HepG2 (cell line): Measurements from ENCODE around the gene TPI1. TPM values are rescaled to one million over a fixed set of nuclear protein-coding genes. Genes with fewer than 3 reads are reported as not detected.
A peak's percentile ranks its signal among the peaks of the same experiment; 100 is the strongest.

ENCODE experiments used
- AKAP8 ChIP-seq: sonication (generic); formaldehyde crosslinking; IDR thresholded peaks from 2 replicates; pipeline ENCODE4 v1.5.1; 2020; ENCODE audit warnings: mild to moderate bottlenecking, missing genetic modification reagents
- ASH2L ChIP-seq: fragments of 300-600, 200-600 bp; sonication (generic); IDR thresholded peaks from 2 replicates; pipeline ENCODE4 v1.7.0; 2017; ENCODE audit warnings: low read depth, mild to moderate bottlenecking, moderate library complexity, mixed read lengths, low read length; ENCODE audit not compliant: insufficient read length
- CREB3 ChIP-seq: sonication (generic); formaldehyde crosslinking; IDR thresholded peaks from 2 replicates; pipeline ENCODE4 v1.5.0; 2020; ENCODE audit warnings: missing genetic modification reagents
- EEA1 ChIP-seq: sonication (generic); formaldehyde crosslinking; IDR thresholded peaks from 2 replicates; pipeline ENCODE4 v1.5.1; 2020; ENCODE audit warnings: mild to moderate bottlenecking, missing genetic modification reagents, borderline replicate concordance
- HMGXB3 ChIP-seq: sonication (generic); formaldehyde crosslinking; IDR thresholded peaks from 2 replicates; pipeline ENCODE4 v1.4.0; 2020; ENCODE audit warnings: missing genetic modification reagents, borderline replicate concordance
- JDP2 ChIP-seq: sonication (generic); formaldehyde crosslinking; IDR thresholded peaks from 2 replicates; pipeline ENCODE4 v1.8.1; 2022; ENCODE audit warnings: missing genetic modification reagents, borderline replicate concordance
- MEF2D ChIP-seq: sonication (generic); formaldehyde crosslinking; IDR thresholded peaks from 2 replicates; pipeline ENCODE4 v1.5.1; 2020; ENCODE audit warnings: mild to moderate bottlenecking, missing genetic modification reagents
- PLRG1 ChIP-seq: fragments of 450-650 bp; conservative IDR thresholded peaks from 2 replicates; pipeline ENCODE4 v1.6.1; 2016
- SIX4 ChIP-seq: sonication (generic); formaldehyde crosslinking; IDR thresholded peaks from 2 replicates; pipeline ENCODE4 v1.4.0; 2020; ENCODE audit warnings: missing genetic modification reagents
- SP4 ChIP-seq: sonication (generic); formaldehyde crosslinking; IDR thresholded peaks from 2 replicates; pipeline ENCODE4 v1.8.1; 2023; ENCODE audit warnings: mild to moderate bottlenecking, missing genetic modification reagents
- SRSF4 ChIP-seq: fragments of 200-400 bp; formaldehyde crosslinking; IDR thresholded peaks from one replicate; pipeline ENCODE4 v1.6.1; 2018; ENCODE audit warnings: mild to moderate bottlenecking, low read depth, low read length, moderate library complexity; ENCODE audit not compliant: poor library complexity, severe bottlenecking
- SRY ChIP-seq: sonication (generic); formaldehyde crosslinking; IDR thresholded peaks from 2 replicates; pipeline ENCODE4 v1.8.0; 2022; ENCODE audit warnings: mild to moderate bottlenecking, missing genetic modification reagents
- TARDBP ChIP-seq: sonication (generic); formaldehyde crosslinking; IDR thresholded peaks from 2 replicates; pipeline ENCODE4 v1.8.0; 2022; ENCODE audit warnings: mild to moderate bottlenecking, missing genetic modification reagents
- TFAP4 ChIP-seq: sonication (generic); IDR thresholded peaks from 2 replicates; pipeline ENCODE4 v1.6.1; 2016; ENCODE audit warnings: low read depth, borderline replicate concordance
- TOPORS ChIP-seq: sonication (generic); formaldehyde crosslinking; IDR thresholded peaks from 2 replicates; pipeline ENCODE4 v1.8.0; 2023; ENCODE audit warnings: mild to moderate bottlenecking, missing genetic modification reagents
- U2AF2 ChIP-seq: fragments of 200-400 bp; formaldehyde crosslinking; IDR thresholded peaks from 2 replicates; pipeline ENCODE4 v1.6.1; 2017; ENCODE audit warnings: low read depth, mild to moderate bottlenecking, low read length
- ZBTB1 ChIP-seq: sonication (generic); formaldehyde crosslinking; IDR thresholded peaks from 2 replicates; pipeline ENCODE4 v1.4.0; 2020; ENCODE audit warnings: missing genetic modification reagents, borderline replicate concordance
- ZFP36L1 ChIP-seq: sonication (generic); formaldehyde crosslinking; IDR thresholded peaks from 2 replicates; pipeline ENCODE4 v1.8.0; 2022; ENCODE audit warnings: mild to moderate bottlenecking, missing genetic modification reagents, moderate library complexity
- ZMYM3 ChIP-seq: sonication (generic); formaldehyde crosslinking; IDR thresholded peaks from 2 replicates; pipeline ENCODE4 v1.5.1; 2020; ENCODE audit warnings: mild to moderate bottlenecking, missing genetic modification reagents
- ZNF264 ChIP-seq: sonication (generic); formaldehyde crosslinking; IDR thresholded peaks from 2 replicates; pipeline ENCODE4 v1.4.0; 2020; ENCODE audit warnings: missing genetic modification reagents
- ZNF558 ChIP-seq: sonication (generic); formaldehyde crosslinking; IDR thresholded peaks from 2 replicates; pipeline ENCODE4 v1.9.0; 2022; ENCODE audit warnings: mild to moderate bottlenecking, missing genetic modification reagents, borderline replicate concordance
- ZNF788 ChIP-seq: sonication (generic); formaldehyde crosslinking; IDR thresholded peaks from 2 replicates; pipeline ENCODE4 v1.5.0; 2020; ENCODE audit warnings: mild to moderate bottlenecking, missing genetic modification reagents, borderline replicate concordance
- ZSCAN9 ChIP-seq: IDR thresholded peaks from 2 replicates; pipeline ENCODE4 v1.6.1; 2016; ENCODE audit warnings: borderline replicate concordance
- polyA plus RNA-seq, 8 experiments: library from polyadenylated mRNA; depleted of rRNA in 3 of 8; stranded (reverse) in 7 of 8; unstranded in 1 of 8; fragments of >200 nt; fragmentation: Illumina TruSeq in 4 of 8; extraction: Trizol in 4 of 8; gene quantifications; 2 replicates each; pipeline versions ENCODE4 v1.2.1 to v1.2.3, GENCODE V29; 2011 to 2016; ENCODE audit warnings: low read depth in 4 of 8, missing spikeins in 1 of 8, mixed read lengths in 1 of 8; ENCODE audit not compliant: insufficient read depth in 1 of 8
- total RNA-seq, 5 experiments: library from RNA; depleted of rRNA; stranded (reverse); fragments of >200 nt; fragmentation: Illumina TruSeq; extraction: Trizol; gene quantifications; 2 replicates each; pipeline ENCODE4 v1.2.3, GENCODE V29; 2016; ENCODE audit warnings: low read depth in 1 of 5

Gene TPI1
- total and polyA plus RNA-seq, 2 of the 13 experiments (the other 11 are each of a cell fraction or from before 2014, with no cell fraction given): 945 to 2,535 TPM

- peak; percentile 82; the same call in 1 of the 2 replicates for TF ChIP-seq ZFP36L1 (CRISPR knock-in tag)
- TF ChIP-seq EEA1: no peak
- 0 out of 2 replicates have a peak, but pooled peaks have one; percentile 20 for TF ChIP-seq TARDBP (CRISPR knock-in tag)
- TF ChIP-seq ZBTB1: no peak
- TF ChIP-seq TOPORS (CRISPR knock-in tag): peak; percentile 72; the same call in 1 of the 2 replicates
- TF ChIP-seq SP4: peak; percentile 69
- TF ChIP-seq ZMYM3 (CRISPR knock-in tag): no peak
- no peak for TF ChIP-seq HMGXB3
- no peak for TF ChIP-seq SRY (CRISPR knock-in tag)
- no peak for TF ChIP-seq PLRG1
- peak; percentile 42; the same call in 1 of the 2 replicates for TF ChIP-seq TFAP4
- TF ChIP-seq AKAP8: no peak
- 0 out of 2 replicates have a peak, but pooled peaks have one; percentile 35 for TF ChIP-seq ZNF264 (CRISPR knock-in tag)
- TF ChIP-seq ZSCAN9 (CRISPR knock-in tag): no peak; the same call in 1 of the 2 replicates
- no peak for TF ChIP-seq JDP2 (CRISPR knock-in tag)
- no peak for TF ChIP-seq SRSF4
- TF ChIP-seq ZNF558: no peak
- TF ChIP-seq U2AF2: no peak
- TF ChIP-seq ASH2L: no peak
- no peak for TF ChIP-seq CREB3 (CRISPR knock-in tag)
- no peak for TF ChIP-seq ZNF788 (CRISPR knock-in tag)
- no peak for TF ChIP-seq SIX4 (CRISPR knock-in tag)
- no peak; the same call in none of the 2 replicates for TF ChIP-seq MEF2D (CRISPR knock-in tag)
These were observed 16.0 kb upstream of the TPI1 start, which contains the start of gene CDCA3 (continued) for GRCh38 chr12:6851153-6851920.
